ENCODE results near the gene IP6K2. TPM values are rescaled to one million over a fixed set of nuclear protein-coding genes. Genes with fewer than 3 reads are reported as not detected.

The IP6K2 gene
- total and polyA plus RNA-seq, 2 of the 13 experiments (the other 11 are each of a cell fraction or from before 2014, with no cell fraction given): 85.5 to 112 TPM

- TF ChIP-seq ZNF275 (CRISPR knock-in tag; IDR thresholded peaks at IDR 0.05; ENCODE audit: borderline replicate concordance): no peak
Observed at GRCh38 chr3:48750856-48751255, 33.8 kb upstream of the IP6K2 start (continued).

- H3K27ac ChIP-seq (ENCODE audit: extremely low read length, insufficient read depth, low read length): no peak overlapping the region
- in situ Hi-C loops (cut with HindIII; ENCODE audit: extremely low pct_ligation_motif_present, low pct_unique_long_range_greater_than_20kb) (no loop called here), intact Hi-C loops (cut with micrococcal nuclease; ENCODE audit: unreplicated experiment) (loop anchor here (5.0 kb wide), 1 partner anchor 169 kb away; the partner anchor contains the start of gene ARIH2)
- TF ChIP-seq ZNF136 (CRISPR knock-in tag; IDR thresholded peaks at IDR 0.05; ENCODE audit: low read depth): no peak
- TF ChIP-seq ZNF546 (CRISPR knock-in tag; conservative IDR thresholded peaks at IDR 0.05): no peak
- no peak for TF ChIP-seq DDIT3 (CRISPR knock-in tag; IDR thresholded peaks at IDR 0.05)
- TF ChIP-seq RXRA (CRISPR knock-in tag; IDR thresholded peaks at IDR 0.05): no peak
- TF ChIP-seq ZNF576 (CRISPR knock-in tag; IDR thresholded peaks at IDR 0.05): no peak
- TF ChIP-seq ZSCAN30 (CRISPR knock-in tag; IDR thresholded peaks at IDR 0.05): no peak
- no peak for TF ChIP-seq ZFP37 (CRISPR knock-in tag; IDR thresholded peaks at IDR 0.05; ENCODE audit: borderline replicate concordance)
- no peak for TF ChIP-seq CREB1 (IDR thresholded peaks at IDR 0.05)
- no peak for TF ChIP-seq CREB1 (CRISPR knock-in tag; IDR thresholded peaks at IDR 0.05)
- TF ChIP-seq ZMYM4 (CRISPR knock-in tag; IDR thresholded peaks at IDR 0.05): no peak
- no peak for TF ChIP-seq HNRNPLL (IDR thresholded peaks at IDR 0.05; ENCODE audit: low read depth, low read length, poor library complexity, severe bottlenecking)
- TF ChIP-seq IKZF1 (IDR thresholded peaks at IDR 0.05): no peak
- no peak for TF ChIP-seq SCMH1 (CRISPR knock-in tag; IDR thresholded peaks at IDR 0.05; ENCODE audit: borderline replicate concordance)
- H2AFZ ChIP-seq (ENCODE audit: low read length): no peak overlapping the region
- H3K4me2 ChIP-seq (ENCODE audit: low read depth, low read length): no peak overlapping the region
- DNase-seq (ENCODE audit: low spot score): no peak
- peaks cover 17% of the 10 kb centered on the region for H3K4me1 ChIP-seq (ENCODE audit: insufficient read depth, low read length)
- BruUV-seq (replicated peaks): TSS peak; percentile 19
- no peak for ATAC-seq
- no peak for FAIRE-seq
- no peaks in the 10 kb centered on the region for H3K27me3 ChIP-seq (ENCODE audit: control insufficient read depth in 1 of 2, insufficient read depth in 2 of 2, low read length in 2 of 2)
- H4K20me1 ChIP-seq (ENCODE audit: insufficient read depth, low read length): no peaks in the 10 kb centered on the region
- peaks cover 4 to 26% of the 10 kb centered on the region in 2 experiments; a peak in 4 of 5 replicates for H3K36me3 ChIP-seq (replicated peaks in 1 of 2; ENCODE audit: control insufficient read depth in 1 of 2, insufficient read depth in 2 of 2, low read length in 2 of 2)
- POLR2A ChIA-PET: interaction anchor here (1.7 kb wide), 1 partner anchor 258 kb away, joined by 4 read pairs; the partner anchor contains the start of gene WDR6
- CTCF ChIA-PET (ENCODE audit: low intra/inter-chr PET ratio, low total read pairs): no interaction called here
- 99% methylated on average over 3 of the region's 3 CpGs for WGBS (ENCODE audit: low lambda C conversion rate)
- no peaks in the 10 kb centered on the region for H3K79me2 ChIP-seq (ENCODE audit: insufficient read depth, low read length)
- no peaks in the 10 kb centered on the region for H3K9me3 ChIP-seq (ENCODE audit: low read length)
- no peak overlapping the region for H3K4me3 ChIP-seq (replicated peaks in 1 of 3; ENCODE audit: insufficient read depth in 1 of 3, low read depth in 2 of 3, low read length in 3 of 3)
- no peak overlapping the region for H3K9ac ChIP-seq (ENCODE audit: insufficient read depth, low read depth, low read length)
Observed at GRCh38 chr3:48748754-48749153, 31.7 kb upstream of the IP6K2 start.

All from HepG2 (cell line).